HEK293T (cell line): ENCODE measurements around the gene HSP90AA1.

Source experiments
- ARNT ChIP-seq: fragments of 450-650 bp; IDR thresholded peaks from 2 replicates; pipeline ENCODE4 v1.6.1; 2017; ENCODE audit warnings: mild to moderate bottlenecking
- BHLHE40 ChIP-seq: fragments of 450-650 bp; IDR thresholded peaks from 2 replicates; pipeline ENCODE4 v1.6.1; 2016; ENCODE audit warnings: mild to moderate bottlenecking, moderate library complexity, borderline replicate concordance
- CTBP1 ChIP-seq: fragments of 450-650 bp; IDR thresholded peaks from 2 replicates; pipeline ENCODE4 v1.6.1; 2016; ENCODE audit warnings: borderline replicate concordance
- ELF4 ChIP-seq: fragments of 450-650 bp; IDR thresholded peaks from 2 replicates; pipeline ENCODE4 v1.6.1; 2017; ENCODE audit warnings: antibody characterized with exemption
- FOXK2 ChIP-seq: fragments of 450-650 bp; IDR thresholded peaks from 2 replicates; pipeline ENCODE4 v1.6.1; 2016; ENCODE audit warnings: mild to moderate bottlenecking
- FOXM1 ChIP-seq: fragments of 450-650 bp; IDR thresholded peaks from 2 replicates; pipeline ENCODE4 v1.6.1; 2017; ENCODE audit warnings: mild to moderate bottlenecking, borderline replicate concordance
- HDGF ChIP-seq: fragments of 450-650 bp; IDR thresholded peaks from 2 replicates; pipeline ENCODE4 v1.6.1; 2017; ENCODE audit warnings: antibody characterized with exemption, borderline replicate concordance
- L3MBTL2 ChIP-seq: fragments of 450-650 bp; conservative IDR thresholded peaks from 2 replicates; pipeline ENCODE4 v1.6.1; 2016; ENCODE audit warnings: mild to moderate bottlenecking
- LEF1 ChIP-seq: fragments of 450-650 bp; IDR thresholded peaks from 2 replicates; pipeline ENCODE4 v1.6.1; 2017; ENCODE audit warnings: mild to moderate bottlenecking, borderline replicate concordance
- NFRKB ChIP-seq: fragments of 450-650 bp; IDR thresholded peaks from 2 replicates; pipeline ENCODE4 v1.6.1; 2016; ENCODE audit warnings: mild to moderate bottlenecking, moderate library complexity
- SP1 ChIP-seq: fragments of 450-650 bp; IDR thresholded peaks from 2 replicates; pipeline ENCODE4 v1.6.1; 2017
- SUZ12 ChIP-seq: fragments of 450-650 bp; IDR thresholded peaks from 2 replicates; pipeline ENCODE4 v1.6.1; 2016; ENCODE audit warnings: mild to moderate bottlenecking
- TARDBP ChIP-seq: fragments of 450-650 bp; IDR thresholded peaks from 2 replicates; pipeline ENCODE4 v1.6.1; 2016

- TF ChIP-seq CTBP1 (no peak), TARDBP (no peak), BHLHE40 (no peak), HDGF (no peak), SP1 (no peak), FOXM1 (no peak), ELF4 (no peak), FOXK2 (no peak), NFRKB (no peak), ARNT (no peak), SUZ12 (no peak), L3MBTL2 (no peak), LEF1 (no peak)
Observed at GRCh38 chr14:102040153-102040552, 46.7 kb downstream of the HSP90AA1 start.
